SK-N-SH (cell line): ENCODE data around the gene RSRC1.

Experiments
- CTCF ChIP-seq: fragments of 200-600 bp; sonication (generic); IDR thresholded peaks from 2 replicates; pipeline ENCODE4 v1.6.1; 2017; ENCODE audit warnings: antibody characterized with exemption, mild to moderate bottlenecking, moderate library complexity
- EZH2phosphoT487 ChIP-seq: fragments of 200-600 bp; sonication (generic); IDR thresholded peaks from 2 replicates; pipeline ENCODE4 v1.6.1; 2017; ENCODE audit warnings: low read depth, mixed run types, mild to moderate bottlenecking, antibody characterized with exemption, moderate library complexity, borderline replicate concordance
- JUND ChIP-seq: IDR thresholded peaks from 2 replicates; pipeline ENCODE4 v1.4.0; 2012
- POLR2AphosphoS5 ChIP-seq: IDR thresholded peaks from 2 replicates; pipeline ENCODE4 v1.6.1; 2012; ENCODE audit warnings: low read depth, low read length
- RXRA ChIP-seq: IDR thresholded peaks from 2 replicates; pipeline ENCODE4 v1.4.0; 2012; ENCODE audit warnings: low read depth, mild to moderate bottlenecking, borderline replicate concordance
- TAF1 ChIP-seq: IDR thresholded peaks from 2 replicates; pipeline ENCODE4 v1.6.1; 2012; ENCODE audit warnings: low read depth, mild to moderate bottlenecking, low read length, moderate library complexity, borderline replicate concordance
- TCF12 ChIP-seq: IDR thresholded peaks from 2 replicates; pipeline ENCODE4 v1.4.0; 2012
- USF2 ChIP-seq: fragments of 150-350 bp; IDR thresholded peaks from 2 replicates; pipeline ENCODE4 v1.6.1; 2017; ENCODE audit warnings: antibody characterized with exemption, low read length, low read depth, borderline replicate concordance

GRCh38 chr3:158098309-158098639 lies 11.6 kb upstream of the RSRC1 start:
- TF ChIP-seq USF2, result no peak
- no peak for TF ChIP-seq POLR2AphosphoS5
- TF ChIP-seq RXRA, result no peak
- no peak for TF ChIP-seq JUND
- TF ChIP-seq CTCF, result no peak
- TF ChIP-seq TCF12, result no peak
- no peak for TF ChIP-seq EZH2phosphoT487
- no peak for TF ChIP-seq TAF1
